Epithelial cell of esophagus (primary cell): Measurements from ENCODE around the gene TSHZ2.

Source experiments
- DNase-seq: peaks from one replicate; pipeline ENCODE4 v3.0.0; 2010; ENCODE audit warnings: low read depth
- H3K4me3 ChIP-seq: 2 replicates; pipeline ENCODE4 v1.5.1; 2011; ENCODE audit warnings: mild to moderate bottlenecking, low read length, control low read depth
- TF ChIP-seq, protein P1 (sequence below): IDR thresholded peaks from 2 replicates; pipeline ENCODE4 v1.5.1; 2011; ENCODE audit warnings: low read depth, mild to moderate bottlenecking, low read length, control low read depth, inconsistent platforms; ENCODE audit not compliant: insufficient read depth; ENCODE audit errors: missing control alignments

The TSHZ2 gene

DNA sequence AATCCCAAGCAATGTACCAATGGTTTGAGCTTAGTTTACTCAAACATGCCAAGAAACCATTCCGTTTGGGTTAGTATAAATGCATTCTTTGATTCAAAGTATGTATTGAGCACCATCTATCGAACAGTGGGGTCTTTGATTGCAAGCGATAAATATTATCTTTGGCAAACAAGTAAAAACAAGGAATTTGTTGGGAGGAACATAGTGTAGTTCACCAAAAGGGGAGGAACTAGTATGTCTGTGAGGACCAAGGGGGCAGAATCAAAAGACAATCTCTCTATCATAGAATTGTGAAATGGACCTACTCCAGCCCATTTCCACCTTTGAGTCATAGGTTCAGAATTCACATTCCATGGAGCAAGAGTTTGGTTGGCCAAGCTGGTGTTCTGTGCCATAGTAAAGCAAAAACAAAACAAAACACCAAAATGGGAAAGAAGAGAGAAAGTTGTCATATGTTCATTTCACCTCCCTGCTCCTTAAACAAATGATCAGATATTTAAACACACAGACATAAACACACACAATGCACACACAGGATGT lies 266.0 kb downstream of the TSHZ2 start:
- H3K4me3 ChIP-seq, result no peak overlapping the region
- TF ChIP-seq, protein P1, sequence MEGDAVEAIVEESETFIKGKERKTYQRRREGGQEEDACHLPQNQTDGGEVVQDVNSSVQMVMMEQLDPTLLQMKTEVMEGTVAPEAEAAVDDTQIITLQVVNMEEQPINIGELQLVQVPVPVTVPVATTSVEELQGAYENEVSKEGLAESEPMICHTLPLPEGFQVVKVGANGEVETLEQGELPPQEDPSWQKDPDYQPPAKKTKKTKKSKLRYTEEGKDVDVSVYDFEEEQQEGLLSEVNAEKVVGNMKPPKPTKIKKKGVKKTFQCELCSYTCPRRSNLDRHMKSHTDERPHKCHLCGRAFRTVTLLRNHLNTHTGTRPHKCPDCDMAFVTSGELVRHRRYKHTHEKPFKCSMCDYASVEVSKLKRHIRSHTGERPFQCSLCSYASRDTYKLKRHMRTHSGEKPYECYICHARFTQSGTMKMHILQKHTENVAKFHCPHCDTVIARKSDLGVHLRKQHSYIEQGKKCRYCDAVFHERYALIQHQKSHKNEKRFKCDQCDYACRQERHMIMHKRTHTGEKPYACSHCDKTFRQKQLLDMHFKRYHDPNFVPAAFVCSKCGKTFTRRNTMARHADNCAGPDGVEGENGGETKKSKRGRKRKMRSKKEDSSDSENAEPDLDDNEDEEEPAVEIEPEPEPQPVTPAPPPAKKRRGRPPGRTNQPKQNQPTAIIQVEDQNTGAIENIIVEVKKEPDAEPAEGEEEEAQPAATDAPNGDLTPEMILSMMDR, result no peak
- no peak for DNase-seq

- peak; percentile 2 for DNase-seq
- TF ChIP-seq, protein P1, result no peak
- no peak overlapping the region for H3K4me3 ChIP-seq
Observed at GRCh38 chr20:53243152-53243551, 271.0 kb downstream of the TSHZ2 start.

DNA sequence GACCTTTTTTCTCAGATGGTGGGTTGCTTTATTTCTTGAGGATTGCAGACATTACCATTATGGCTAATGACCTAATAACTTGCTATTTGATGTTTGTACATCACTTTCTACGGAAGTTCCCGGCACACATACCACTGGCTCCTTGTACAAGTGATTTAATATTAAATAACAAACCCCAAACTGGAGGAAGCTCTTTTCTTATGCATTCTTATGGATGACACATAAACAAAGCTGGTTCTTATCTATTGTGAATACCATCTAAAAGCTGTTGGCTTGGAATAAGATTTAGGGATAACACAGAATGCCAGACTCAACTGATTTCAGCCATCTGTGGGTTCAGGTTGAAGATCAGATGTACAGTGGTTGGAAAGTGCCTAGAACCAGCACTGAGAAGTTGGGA lies 272.6 kb downstream of the TSHZ2 start:
- no peak overlapping the region for H3K4me3 ChIP-seq
- DNase-seq, result no peak
- TF ChIP-seq, protein P1, result no peak

GRCh38 chr20:53245574-53245973 lies 273.4 kb downstream of the TSHZ2 start:
- no peak overlapping the region for H3K4me3 ChIP-seq
- no peak for DNase-seq

GRCh38 chr20:53247468-53248103 lies 275.4 kb downstream of the TSHZ2 start:
- H3K4me3 ChIP-seq, result no peak overlapping the region
- TF ChIP-seq, protein P1, result no peak
- no peak for DNase-seq

More at GRCh38 chr20:53245574-53245973, 273.4 kb downstream of the TSHZ2 start:
- TF ChIP-seq, protein P1, result no peak

GRCh38 chr20:53250456-53250855 lies 278.3 kb downstream of the TSHZ2 start:
- no peak for DNase-seq
- TF ChIP-seq, protein P1, result no peak
- H3K4me3 ChIP-seq, result no peak overlapping the region

- TF ChIP-seq, protein P1, result no peak
- DNase-seq, result no peak
- H3K4me3 ChIP-seq, result no peak overlapping the region
Observed at GRCh38 chr20:53252002-53252401, 279.8 kb downstream of the TSHZ2 start.
